ENCODE results near the gene RFLNA.

RFLNA gene

DNA sequence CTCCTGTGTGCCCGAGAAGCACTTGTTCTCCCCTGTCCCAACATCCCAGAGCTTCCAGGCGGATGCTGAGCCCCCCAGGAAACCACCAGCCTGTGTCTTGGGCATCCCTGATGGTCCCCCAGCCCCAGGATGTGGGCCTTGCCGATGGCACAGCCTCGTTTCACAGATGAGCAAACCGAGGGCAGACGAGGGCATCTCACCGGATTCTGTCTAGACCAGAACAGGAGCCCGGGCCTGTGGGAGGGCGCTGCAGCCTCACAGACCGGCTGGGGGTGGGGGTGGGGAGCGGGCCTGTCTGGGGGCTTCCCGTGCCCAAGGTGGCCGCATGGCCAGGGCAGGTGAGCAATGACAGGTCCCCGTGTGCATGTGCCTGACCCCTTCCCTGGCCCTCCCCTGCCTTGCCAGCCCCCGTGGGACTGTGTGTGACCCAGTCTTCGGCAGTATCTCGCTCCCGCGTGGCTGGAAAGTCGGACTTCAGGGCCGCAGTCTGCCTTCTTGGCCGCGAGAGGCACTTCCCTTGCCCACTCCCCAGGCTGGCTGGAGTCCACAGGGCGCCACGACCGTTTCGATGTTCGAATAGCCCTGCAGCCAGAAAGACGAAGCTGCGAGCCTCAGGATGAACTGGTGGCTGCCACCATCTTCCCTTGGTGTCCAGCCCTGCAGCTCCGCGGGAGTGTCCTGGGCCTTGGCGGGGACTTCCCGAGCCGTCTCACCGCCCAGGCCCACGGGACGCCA, 8.9 kb downstream of the RFLNA start:
- DNase-seq = no peak

DNA sequence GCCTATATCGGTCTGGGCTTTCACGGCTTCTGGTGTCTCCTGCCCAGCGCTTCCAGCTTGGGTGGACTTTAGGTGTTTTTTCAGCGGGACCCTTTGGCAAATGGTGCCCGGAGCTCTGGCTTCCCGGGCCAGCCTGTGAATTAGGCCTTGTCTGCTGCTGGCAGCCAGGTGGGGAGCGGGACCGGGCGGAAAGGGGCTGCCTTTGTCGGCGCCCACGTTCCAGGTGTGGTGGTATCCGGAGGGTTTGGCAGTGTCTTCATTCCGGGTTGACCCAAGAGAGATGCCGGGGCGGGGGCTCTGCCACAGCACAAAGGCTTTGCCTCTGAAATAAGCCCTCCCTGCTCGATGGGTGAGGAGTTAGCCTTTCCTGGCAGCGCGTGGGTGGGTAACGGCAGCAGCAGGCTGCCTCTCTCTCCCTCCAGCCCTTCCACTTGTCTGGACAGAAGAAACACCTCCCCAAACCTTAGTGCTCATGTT, 9.5 kb downstream of the RFLNA start:
- DNase-seq = no peak

DNA sequence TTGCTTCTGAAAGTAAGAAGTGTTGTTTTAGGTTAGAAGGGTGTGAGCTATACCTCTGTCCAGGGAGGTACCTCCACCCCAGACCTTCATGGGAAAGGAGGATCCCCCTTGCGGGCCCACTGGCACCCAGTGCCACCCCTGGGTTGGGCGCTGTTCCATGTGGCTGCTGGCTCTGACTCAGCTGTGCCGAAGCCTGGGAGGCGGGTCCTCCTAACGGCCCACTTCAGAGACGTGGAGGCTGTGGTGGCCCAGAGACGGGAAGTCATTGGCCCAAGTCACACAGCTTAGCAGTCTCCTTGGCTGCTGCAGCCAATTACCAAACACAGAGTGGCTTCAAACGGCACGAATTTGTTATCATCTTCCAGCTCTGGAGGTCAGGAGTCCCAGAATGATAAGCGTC, 10.2 kb downstream of the RFLNA start:
- no peak for DNase-seq

DNA sequence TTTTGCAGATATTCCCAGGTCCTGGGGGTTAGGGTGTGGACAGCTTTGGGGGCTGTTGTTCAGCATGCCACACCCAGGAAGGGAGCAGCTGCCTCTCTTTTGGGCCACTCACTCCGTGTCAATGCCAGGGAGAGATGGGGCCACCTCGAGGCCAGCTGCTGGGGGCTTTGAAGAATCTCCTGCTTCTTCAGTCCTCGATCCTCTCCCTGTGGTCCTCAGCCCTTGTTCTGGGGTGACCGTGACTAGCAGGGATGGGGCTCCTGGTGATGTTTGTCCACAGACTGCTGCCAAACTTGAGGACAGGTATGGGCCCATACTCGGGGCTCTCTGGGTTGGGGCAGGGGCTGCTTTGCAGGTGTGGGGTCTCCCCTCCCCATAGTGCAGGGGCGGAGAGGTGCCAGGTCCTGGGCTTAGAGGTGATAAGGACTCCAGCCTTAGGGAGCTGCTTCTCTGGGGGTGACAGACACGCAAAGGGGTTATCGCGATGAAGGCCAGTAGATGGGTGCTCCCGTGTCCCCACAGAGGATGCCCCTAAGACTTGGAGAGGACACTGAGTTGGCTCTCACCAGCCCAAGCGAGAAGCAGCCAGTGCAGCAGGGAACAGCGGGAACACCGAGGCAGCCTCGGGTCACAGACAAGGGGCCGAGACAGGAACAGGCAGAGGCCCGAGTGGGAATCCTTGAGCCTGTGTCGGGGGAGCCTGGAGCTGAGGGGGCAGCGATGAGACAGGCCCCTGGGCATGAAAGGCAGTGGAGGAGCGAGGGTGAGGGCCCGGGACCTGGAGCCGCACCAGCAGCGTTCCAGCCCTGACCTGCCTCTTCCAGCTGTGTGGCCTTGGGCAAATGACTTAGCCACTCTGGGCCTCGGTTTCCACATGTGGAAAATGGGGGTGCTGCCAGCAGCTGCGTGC, 11.1 kb downstream of the RFLNA start:
- no peak for DNase-seq

DNA sequence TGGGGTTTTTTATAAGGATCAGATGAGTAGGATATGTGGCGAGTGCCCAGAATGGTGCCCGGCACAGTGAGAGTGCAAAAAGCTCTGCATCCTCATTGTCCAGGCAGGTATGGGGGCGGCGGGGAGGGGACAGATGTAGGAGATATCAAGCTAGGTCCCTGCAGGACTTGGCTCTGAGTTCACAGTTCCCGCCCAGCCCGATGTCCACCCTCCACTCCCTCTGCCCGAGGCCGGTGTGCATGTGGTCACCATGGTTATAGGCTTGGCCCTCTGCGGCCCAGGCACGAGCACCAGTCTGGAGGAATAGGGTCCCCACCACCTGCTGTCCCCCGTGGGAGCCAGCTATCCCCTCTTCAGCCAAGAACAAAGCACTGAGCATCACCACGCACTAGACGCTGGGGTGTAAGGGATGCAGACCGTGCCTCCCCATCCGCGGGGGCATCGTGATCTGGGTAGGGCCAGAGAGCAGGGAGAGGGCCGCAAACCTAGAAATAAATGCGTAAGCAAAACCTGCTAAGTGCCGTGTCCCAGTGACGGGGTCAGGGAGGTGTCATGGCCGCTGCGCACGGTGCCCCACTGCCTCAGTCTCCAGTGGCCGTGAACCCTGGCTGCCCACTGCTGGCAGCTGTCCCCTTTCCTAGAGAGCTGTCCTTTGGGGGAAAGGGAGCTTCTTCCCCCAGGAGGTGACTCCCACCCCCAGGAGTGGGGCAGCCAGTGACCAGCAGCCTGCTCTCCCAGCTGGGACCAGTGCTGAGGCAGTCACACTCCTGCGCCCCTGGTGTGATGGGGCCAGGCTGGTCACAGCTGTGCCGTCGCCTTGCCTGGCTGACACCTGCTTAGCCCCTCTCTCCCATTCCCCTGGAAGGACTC, 12.0 kb downstream of the RFLNA start:
- DNase-seq = no peak

DNA sequence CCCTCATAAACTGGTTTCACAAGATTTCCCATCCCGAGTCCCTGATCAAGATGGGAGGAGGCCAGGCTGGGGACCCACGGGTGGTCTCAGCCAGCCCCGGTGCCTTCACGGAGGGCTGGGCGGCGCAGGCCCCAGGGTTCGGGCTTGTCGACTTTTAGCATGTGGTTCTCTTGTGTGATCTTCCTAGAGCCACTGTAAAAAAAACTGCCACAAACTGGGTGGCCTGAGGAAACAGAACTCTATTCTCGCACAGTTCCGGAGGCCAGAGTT, 12.6 kb downstream of the RFLNA start:
- no peak for DNase-seq

DNA sequence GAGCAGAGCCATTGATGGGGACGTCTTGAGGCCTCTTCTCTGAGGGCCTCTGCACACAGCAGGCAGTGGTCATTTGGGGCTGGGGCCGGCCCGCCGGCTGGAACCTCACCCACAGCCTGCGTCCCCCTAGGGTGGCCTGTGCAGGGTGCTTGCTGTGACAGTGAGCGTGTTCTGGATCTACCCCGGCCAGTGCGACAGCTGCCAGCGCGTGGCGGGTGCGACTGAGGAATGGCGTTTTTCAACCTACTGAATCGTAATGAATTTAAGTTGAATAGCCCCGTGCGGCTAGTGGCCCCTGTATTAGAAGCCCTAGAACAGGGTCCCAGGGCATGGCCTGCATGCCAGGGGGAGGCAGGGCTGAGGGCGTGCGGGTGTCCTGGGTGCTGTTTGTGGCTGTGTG, 13.8 kb downstream of the RFLNA start:
- DNase-seq = no peak

DNA sequence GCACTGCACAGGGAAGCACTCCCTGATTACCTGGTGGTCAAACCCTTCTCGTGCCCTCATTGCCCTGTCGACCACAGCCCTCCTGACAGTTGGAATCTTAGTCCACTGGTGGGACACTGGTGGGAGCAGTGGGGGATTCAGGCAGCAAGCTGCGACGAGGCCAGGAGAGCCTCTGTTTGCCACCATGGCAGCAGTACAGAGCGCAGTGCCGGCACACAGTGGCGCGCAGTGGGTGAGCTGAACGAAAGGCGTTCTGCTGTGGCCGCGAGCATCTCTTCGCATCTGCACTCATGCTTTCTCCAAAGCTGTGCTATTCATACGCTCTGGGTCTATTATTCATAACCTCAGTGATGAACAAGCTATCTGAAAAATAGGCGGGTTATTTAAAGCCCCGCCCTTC, 14.3 kb downstream of the RFLNA start:
- DNase-seq = no peak

DNA sequence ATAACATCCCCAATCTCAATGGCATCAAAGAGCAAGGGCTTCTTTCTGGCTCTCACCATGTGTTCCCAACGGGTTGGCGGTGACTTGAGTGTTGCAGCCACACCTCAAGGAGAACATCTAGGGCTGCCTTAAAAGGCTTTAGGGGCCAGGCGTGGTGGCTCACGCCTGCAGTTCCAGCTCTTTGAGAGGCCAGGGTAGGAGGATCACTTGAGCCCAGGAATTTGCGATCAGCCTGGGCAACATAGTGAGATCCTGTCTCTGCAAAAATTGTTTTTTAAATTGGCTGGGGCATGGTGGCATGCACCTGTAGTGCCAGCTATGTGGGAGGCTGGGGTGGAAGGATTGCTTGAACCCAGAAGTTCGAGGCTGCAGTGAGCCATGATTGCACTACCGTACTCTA, 14.9 kb downstream of the RFLNA start:
- DNase-seq = no peak

DNA sequence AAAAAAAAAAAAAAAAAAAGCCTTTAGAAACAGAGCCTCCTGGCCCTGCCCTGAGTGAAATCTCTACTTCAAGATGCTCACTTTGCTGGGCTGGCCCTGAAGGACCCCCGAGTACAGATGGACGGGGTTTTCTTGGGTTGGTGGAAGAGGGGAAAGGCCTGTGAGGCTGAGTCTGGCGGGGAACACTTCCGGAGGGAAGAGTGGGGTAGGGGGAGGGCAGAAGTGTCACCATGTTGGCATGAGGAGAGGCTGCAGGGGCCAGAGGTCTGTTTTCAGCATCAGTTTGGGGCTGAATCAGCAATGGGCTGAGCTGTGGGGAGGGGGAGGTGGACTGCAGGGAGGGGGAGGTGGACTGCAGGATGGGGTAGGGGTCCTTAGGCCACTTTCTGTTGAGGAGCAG, 15.3 kb downstream of the RFLNA start:
- no peak for DNase-seq

DNA sequence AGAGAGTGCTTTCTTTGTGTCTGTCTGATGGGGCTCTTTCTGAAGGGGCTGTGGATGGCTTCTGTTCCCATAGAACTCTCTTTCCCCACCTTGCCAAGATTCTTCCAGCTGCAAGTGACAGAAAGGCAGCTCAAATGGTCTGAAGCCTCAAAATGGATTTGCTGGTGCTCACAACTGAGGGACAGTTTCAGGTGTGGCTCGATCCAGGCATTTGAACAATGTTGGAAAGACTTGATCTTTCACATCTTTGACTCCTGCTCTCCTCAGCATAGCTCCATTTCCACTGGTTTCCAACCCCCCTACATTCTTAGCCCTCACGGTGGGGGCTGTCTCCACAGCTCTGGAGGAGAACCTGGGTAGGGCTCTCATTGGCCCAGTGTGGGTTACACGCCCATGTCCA, 15.9 kb downstream of the RFLNA start:
- no peak for DNase-seq

DNA sequence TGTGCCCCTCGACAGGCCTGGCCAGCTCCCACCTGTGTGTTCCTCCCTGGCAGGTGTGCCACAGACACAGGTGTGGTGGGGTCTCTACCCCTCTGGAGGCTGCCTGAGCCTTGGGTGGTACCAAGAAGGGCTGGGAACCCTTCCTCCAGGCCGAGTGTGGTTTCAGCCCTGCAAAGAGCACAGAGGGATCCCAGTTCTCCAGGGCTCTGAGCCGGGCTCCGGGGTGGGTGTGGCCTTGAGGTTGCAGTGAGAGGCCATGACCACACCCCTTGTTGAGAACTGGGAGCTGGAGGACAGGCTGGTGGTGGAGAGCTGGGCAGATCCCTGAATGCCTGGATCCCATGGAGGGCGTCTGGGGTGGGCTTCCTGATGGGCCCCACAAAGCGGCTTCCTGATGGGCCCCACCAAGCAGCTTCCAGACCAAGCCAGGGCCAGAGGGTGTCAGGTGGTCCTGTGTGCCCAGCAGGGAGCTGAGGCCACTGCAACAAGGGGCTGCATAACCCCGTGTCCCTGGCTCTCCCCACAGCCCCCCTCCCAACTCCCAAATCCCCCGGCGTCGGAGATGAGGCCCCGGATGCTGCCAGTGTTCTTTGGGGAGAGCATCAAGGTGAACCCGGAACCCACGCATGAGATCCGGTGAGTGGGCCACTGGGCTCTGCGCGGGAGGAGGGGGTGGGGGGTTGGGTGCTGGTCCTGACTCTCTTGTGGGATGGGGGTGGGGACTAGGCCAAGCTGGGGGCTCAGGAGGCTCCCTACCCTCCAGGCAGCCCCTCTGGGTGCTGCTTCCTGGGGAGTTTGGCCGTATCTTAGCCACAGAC, 16.6 kb downstream of the RFLNA start:
- no peak for DNase-seq

DNA sequence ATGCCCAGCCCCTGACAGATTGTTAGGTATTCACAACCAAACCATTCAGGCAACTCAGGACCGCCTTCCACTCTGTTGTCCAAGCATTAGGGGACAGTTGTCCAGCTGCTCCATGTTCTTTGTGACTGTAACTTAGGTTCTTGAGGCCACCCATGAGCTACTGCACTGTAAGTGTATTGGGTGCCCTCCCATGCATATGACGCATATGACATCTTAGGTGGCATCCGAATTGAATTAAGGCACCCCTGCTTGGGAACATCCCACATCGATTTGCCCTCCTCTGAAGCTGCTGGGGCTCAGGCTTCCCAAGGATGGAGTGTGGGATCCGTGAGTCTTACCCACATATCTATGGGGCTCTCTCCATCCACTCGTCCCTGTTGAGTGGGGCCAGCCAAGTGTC, 17.7 kb downstream of the RFLNA start:
- DNase-seq = no peak

DNA sequence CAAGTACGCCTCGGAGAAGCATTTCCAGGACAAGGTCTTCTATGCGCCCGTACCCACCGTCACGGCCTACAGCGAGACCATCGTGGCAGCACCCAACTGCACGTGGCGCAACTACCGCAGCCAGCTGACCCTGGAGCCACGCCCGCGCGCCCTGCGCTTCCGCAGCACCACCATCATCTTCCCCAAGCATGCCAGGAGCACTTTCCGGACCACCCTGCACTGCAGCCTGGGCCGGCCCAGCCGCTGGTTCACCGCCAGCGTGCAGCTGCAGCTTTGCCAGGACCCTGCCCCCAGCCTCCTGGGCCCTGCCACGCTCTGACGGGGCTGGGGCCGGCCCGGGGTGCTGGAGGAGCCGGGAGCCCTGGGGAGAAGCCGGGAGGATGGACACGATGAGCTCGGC, 19.3 kb downstream of the RFLNA start:
- no peak for DNase-seq

DNA sequence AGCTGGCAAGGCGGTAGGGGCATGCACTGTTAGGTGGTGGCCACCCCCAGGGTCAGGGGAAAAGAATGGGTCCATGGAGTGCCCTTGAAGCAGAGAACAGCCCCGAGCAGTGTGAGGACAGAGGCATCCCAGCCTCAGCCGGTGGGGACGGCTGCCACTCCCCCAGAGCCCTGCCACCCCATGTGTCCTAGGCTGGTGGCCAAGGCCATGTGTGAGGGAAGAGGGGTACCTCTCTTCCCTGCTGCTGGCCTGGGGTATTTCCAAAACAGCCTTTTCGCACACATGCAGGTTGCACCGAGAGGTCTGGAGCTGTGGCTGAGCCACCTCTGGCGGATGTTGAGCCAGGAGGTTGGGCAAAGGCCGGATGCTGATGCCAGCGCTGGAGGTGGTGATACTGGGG, 19.9 kb downstream of the RFLNA start:
- no peak for DNase-seq

DNA sequence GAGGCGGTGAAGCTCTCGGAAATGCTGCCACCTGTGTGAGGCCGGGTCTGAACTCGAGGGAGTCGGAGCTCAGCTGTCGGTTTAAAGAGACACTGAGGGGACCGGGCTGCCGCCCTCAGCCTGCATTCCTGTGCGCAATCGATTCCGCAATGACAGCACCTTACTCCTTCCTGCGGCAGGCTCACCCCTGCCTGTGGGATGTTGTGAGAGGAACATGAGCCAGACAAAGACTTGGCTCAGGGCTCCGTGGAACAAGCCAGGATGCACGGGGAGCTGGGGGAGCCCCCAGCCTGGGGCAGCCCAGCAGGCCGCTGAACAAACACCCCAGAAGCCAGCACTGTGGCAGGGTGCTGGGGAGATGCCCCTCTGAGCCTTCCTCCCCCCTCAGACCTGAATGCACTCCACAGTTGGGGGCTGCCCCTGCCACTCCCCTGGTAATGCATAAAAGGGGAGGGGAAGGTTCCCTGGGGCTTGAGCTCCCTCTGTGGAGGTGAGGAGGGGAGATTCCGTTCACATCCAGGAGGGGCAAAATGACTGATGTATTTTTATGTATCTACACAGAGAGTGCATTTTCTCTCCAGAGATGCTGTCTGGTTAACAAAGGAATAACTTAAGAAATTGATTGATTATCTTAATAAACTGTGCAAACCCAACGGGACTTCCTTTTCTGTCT, 20.6 kb downstream of the RFLNA start:
- no peak for DNase-seq

DNA sequence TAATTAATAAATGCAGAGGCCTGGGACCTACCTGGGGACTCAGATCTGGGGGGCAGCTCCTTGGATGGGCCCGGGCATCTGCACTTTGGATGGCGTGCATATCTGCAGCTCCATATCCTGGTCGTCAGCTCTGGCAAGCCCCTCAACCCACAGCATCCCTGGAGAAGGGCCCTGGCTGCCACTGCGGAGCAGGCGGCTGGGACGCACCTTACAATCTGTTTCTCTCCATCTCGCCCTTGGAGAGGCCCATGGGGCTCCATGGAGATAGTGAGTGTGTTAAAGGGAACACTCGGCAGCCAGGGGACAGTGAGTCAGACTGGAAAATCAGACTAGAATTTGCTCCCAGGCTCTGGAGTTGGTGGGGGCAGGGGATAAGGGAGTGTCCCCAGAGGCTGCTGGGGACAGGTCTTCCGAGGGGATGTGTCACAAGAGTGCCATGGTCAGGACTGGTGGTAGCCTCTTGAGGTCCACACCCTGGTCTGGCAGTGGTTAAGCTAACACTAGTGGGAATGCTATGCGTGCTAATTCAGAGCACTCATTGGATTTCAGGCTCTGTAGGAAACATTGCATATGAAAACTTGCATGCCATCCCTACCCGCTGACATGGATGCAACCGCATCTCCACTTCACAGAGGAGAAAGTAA, 21.5 kb downstream of the RFLNA start:
- no peak for DNase-seq

DNA sequence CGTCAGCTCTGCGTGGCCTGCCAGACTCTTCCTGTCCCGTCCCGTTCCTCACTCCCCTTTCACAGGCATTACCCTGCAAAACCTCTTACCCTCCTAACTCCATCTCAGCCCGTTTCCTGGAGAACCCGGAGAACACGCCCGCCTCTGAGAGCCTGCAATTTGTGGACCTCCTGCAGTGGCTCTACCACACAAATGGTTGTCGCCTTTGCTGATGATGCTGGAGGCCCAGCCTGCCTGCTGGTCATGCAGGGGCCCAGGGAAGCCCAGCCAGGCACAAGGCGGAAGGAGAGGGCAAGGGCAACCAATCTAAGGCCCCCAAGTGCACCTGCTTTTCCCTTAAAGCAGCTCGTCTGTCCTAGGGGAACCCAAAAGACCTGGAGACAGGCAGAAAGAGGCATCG, 22.5 kb downstream of the RFLNA start:
- DNase-seq = no peak

DNA sequence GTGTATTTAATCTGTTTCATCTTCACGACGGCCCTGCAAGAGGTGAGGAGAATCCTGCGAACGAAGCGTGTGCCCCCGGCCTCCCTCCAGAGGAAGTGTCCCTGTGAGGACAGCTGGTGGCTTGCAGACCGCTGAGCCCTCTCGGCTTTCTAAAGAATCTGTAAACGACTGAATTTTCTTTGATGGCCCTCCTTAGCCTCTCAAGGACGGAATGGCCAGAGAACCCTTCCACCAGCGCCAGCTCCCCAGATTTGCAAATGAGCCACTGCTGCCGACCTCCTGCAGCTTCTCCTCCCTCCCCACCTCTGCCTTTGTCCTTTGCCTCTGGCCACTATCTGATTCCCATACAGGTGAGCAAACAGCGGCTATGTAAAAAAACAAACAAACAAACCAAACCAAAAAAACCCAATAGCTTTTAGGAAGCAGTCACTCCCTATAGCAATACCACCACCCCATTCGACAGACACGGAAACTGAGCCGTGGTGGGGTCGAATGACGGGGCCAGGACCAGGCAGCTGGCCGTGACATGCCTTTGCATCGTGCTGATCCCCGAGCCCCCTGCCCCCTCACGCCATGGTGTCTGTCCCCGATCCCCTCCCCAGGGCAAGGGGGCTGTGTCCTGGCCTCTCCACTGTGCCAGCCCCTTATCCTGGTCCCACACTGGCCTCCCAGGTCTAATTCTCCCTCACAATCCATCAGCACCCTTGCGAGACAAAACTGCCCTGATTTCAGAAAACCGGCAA, 23.6 kb downstream of the RFLNA start:
- DNase-seq = no peak

DNA sequence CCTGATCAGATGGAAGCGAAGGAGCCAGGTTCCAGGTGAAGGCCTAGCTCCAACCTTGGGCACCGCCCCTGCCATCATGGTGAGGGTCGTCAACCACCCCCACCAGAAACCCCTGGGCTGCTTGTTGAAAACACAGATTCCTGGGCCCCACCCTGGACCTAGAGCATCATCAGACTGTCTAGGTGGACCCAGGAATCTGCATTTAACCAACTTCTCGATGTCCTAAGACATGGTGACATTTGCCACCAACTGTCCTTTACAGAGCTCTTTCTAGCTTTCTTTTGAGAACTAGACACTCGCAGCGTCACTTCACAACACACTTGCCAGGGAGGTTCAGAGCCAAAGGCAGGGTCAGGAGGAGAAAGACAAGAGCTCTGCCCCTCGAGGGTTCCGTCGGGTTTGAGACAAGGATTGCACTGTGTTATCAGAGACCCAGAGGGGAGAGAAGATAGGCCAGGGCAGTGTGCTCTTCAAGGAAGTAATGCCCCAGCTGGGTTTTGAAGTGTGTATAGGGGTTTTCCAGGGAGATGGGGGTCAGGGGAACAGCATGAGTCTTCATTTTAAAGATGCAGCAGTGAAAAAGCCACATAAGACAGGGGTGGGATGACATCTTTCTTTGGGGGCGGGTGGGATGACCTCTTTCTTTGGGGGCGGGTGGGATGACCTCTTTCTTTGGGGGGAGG, 24.6 kb downstream of the RFLNA start:
- DNase-seq = no peak
